ENCODE results near the gene GTPBP4. TPM values are rescaled to one million over a fixed set of nuclear protein-coding genes. Genes with fewer than 3 reads are reported as not detected.
A peak's percentile ranks its signal among the peaks of the same experiment; 100 is the strongest.

Gene GTPBP4
- total and polyA plus RNA-seq, 2 of the 13 experiments (the other 11 are each of a cell fraction or from before 2014, with no cell fraction given), result 24.1 to 85.5 TPM

DNA sequence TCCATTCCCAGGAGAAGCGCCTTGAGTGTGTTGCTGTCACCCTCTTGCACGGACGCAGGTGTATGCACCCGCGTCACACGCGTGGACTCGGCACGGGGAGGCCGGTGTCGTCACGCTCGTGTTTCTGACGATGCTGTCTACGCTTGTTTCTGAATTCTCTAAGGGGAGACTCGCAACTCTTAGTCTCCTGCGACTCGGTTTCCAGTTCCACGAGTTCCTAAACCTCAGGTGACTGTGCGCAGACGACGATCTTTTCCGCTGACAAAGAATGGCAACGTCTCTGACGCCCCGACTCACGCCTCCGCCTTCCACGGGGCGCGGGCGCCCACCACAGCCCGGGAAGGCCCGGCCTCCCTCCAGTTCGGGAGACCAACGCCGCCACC, 60.1 kb downstream of the GTPBP4 start (continued):
- TF ChIP-seq, protein P1, sequence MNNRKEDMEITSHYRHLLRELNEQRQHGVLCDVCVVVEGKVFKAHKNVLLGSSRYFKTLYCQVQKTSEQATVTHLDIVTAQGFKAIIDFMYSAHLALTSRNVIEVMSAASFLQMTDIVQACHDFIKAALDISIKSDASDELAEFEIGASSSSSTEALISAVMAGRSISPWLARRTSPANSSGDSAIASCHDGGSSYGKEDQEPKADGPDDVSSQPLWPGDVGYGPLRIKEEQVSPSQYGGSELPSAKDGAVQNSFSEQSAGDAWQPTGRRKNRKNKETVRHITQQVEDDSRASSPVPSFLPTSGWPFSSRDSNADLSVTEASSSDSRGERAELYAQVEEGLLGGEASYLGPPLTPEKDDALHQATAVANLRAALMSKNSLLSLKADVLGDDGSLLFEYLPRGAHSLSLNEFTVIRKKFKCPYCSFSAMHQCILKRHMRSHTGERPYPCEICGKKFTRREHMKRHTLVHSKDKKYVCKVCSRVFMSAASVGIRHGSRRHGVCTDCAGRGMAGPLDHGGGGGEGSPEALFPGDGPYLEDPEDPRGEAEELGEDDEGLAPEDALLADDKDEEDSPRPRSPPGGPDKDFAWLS (CRISPR knock-in tag; IDR thresholded peaks at IDR 0.05; ENCODE audit: borderline replicate concordance), result no peak
- TF ChIP-seq ZNF382 (CRISPR knock-in tag; IDR thresholded peaks at IDR 0.05; ENCODE audit: borderline replicate concordance) (no peak), IRX3 (CRISPR knock-in tag; IDR thresholded peaks at IDR 0.05; ENCODE audit: borderline replicate concordance, low read depth) (no peak), HIVEP1 (CRISPR knock-in tag; IDR thresholded peaks at IDR 0.05) (0 out of 2 replicates have a peak, but pooled peaks have one; percentile 19), SRF (IDR thresholded peaks at IDR 0.05; ENCODE audit: low read depth, low read length) (no peak), ZNF12 (CRISPR knock-in tag; IDR thresholded peaks at IDR 0.05) (no peak), ZNF749 (CRISPR knock-in tag; IDR thresholded peaks at IDR 0.05; ENCODE audit: borderline replicate concordance) (no peak), EZH2 (conservative IDR thresholded peaks at IDR 0.05; ENCODE audit: low read depth, low read length) (no peak), TAF1 (CRISPR knock-in tag; IDR thresholded peaks at IDR 0.05) (no peak), JUND (CRISPR knock-in tag; IDR thresholded peaks at IDR 0.05) (no peak), ZNF614 (CRISPR knock-in tag; IDR thresholded peaks at IDR 0.05; ENCODE audit: borderline replicate concordance) (no peak), KDM2A (CRISPR knock-in tag; IDR thresholded peaks at IDR 0.05; ENCODE audit: borderline replicate concordance, low read depth) (no peak), CREB1 (IDR thresholded peaks at IDR 0.05) (peak; percentile 82), CREB1 (CRISPR knock-in tag; IDR thresholded peaks at IDR 0.05) (no peak), GABPA (IDR thresholded peaks at IDR 0.05; ENCODE audit: low read depth, low read length) (no peak), GABPA (CRISPR knock-in tag; IDR thresholded peaks at IDR 0.05; ENCODE audit: low read depth) (no peak)
- TF ChIP-seq, protein P2, sequence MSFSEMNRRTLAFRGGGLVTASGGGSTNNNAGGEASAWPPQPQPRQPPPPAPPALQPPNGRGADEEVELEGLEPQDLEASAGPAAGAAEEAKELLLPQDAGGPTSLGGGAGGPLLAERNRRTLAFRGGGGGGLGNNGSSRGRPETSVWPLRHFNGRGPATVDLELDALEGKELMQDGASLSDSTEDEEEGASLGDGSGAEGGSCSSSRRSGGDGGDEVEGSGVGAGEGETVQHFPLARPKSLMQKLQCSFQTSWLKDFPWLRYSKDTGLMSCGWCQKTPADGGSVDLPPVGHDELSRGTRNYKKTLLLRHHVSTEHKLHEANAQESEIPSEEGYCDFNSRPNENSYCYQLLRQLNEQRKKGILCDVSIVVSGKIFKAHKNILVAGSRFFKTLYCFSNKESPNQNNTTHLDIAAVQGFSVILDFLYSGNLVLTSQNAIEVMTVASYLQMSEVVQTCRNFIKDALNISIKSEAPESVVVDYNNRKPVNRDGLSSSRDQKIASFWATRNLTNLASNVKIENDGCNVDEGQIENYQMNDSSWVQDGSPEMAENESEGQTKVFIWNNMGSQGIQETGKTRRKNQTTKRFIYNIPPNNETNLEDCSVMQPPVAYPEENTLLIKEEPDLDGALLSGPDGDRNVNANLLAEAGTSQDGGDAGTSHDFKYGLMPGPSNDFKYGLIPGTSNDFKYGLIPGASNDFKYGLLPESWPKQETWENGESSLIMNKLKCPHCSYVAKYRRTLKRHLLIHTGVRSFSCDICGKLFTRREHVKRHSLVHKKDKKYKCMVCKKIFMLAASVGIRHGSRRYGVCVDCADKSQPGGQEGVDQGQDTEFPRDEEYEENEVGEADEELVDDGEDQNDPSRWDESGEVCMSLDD (CRISPR knock-in tag; IDR thresholded peaks at IDR 0.05; ENCODE audit: borderline replicate concordance), result no peak
- TF ChIP-seq, protein P3, sequence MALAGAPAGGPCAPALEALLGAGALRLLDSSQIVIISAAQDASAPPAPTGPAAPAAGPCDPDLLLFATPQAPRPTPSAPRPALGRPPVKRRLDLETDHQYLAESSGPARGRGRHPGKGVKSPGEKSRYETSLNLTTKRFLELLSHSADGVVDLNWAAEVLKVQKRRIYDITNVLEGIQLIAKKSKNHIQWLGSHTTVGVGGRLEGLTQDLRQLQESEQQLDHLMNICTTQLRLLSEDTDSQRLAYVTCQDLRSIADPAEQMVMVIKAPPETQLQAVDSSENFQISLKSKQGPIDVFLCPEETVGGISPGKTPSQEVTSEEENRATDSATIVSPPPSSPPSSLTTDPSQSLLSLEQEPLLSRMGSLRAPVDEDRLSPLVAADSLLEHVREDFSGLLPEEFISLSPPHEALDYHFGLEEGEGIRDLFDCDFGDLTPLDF (CRISPR knock-in tag; IDR thresholded peaks at IDR 0.05), result no peak
- TF ChIP-seq, protein P4, sequence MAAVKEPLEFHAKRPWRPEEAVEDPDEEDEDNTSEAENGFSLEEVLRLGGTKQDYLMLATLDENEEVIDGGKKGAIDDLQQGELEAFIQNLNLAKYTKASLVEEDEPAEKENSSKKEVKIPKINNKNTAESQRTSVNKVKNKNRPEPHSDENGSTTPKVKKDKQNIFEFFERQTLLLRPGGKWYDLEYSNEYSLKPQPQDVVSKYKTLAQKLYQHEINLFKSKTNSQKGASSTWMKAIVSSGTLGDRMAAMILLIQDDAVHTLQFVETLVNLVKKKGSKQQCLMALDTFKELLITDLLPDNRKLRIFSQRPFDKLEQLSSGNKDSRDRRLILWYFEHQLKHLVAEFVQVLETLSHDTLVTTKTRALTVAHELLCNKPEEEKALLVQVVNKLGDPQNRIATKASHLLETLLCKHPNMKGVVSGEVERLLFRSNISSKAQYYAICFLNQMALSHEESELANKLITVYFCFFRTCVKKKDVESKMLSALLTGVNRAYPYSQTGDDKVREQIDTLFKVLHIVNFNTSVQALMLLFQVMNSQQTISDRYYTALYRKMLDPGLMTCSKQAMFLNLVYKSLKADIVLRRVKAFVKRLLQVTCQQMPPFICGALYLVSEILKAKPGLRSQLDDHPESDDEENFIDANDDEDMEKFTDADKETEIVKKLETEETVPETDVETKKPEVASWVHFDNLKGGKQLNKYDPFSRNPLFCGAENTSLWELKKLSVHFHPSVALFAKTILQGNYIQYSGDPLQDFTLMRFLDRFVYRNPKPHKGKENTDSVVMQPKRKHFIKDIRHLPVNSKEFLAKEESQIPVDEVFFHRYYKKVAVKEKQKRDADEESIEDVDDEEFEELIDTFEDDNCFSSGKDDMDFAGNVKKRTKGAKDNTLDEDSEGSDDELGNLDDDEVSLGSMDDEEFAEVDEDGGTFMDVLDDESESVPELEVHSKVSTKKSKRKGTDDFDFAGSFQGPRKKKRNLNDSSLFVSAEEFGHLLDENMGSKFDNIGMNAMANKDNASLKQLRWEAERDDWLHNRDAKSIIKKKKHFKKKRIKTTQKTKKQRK (IDR thresholded peaks at IDR 0.05; ENCODE audit: low read length), result no peak
- TF ChIP-seq, protein P5, sequence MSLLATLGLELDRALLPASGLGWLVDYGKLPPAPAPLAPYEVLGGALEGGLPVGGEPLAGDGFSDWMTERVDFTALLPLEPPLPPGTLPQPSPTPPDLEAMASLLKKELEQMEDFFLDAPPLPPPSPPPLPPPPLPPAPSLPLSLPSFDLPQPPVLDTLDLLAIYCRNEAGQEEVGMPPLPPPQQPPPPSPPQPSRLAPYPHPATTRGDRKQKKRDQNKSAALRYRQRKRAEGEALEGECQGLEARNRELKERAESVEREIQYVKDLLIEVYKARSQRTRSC (CRISPR knock-in tag; IDR thresholded peaks at IDR 0.05; ENCODE audit: low read depth), result 0 out of 2 replicates have a peak, but pooled peaks have one; percentile 22
- TF ChIP-seq, protein P6, sequence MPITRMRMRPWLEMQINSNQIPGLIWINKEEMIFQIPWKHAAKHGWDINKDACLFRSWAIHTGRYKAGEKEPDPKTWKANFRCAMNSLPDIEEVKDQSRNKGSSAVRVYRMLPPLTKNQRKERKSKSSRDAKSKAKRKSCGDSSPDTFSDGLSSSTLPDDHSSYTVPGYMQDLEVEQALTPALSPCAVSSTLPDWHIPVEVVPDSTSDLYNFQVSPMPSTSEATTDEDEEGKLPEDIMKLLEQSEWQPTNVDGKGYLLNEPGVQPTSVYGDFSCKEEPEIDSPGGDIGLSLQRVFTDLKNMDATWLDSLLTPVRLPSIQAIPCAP (CRISPR knock-in tag; IDR thresholded peaks at IDR 0.05; ENCODE audit: low read depth), result no peak

Data from HepG2 (cell line).